ENCODE results near the gene LENG8.
"Not testable (repeated sequence)": the region's sequence is repeated elsewhere in the genome, so short reads cannot be mapped to it uniquely, and the experiment has no call there.

The LENG8 gene

GRCh38 chr19:54489341-54489740 lies 40.3 kb downstream of the LENG8 start:
- DNase-seq, result no peak

- no peak for DNase-seq
Observed at GRCh38 chr19:54489766-54490165, 40.8 kb downstream of the LENG8 start.

- DNase-seq, result no peak
Observed at GRCh38 chr19:54492568-54492967, 43.6 kb downstream of the LENG8 start.

GRCh38 chr19:54493056-54493455 lies 44.1 kb downstream of the LENG8 start:
- not testable (repeated sequence) for DNase-seq

GRCh38 chr19:54493967-54494585 lies 45.1 kb downstream of the LENG8 start:
- no peak for DNase-seq

- not testable (repeated sequence) for DNase-seq
Observed at GRCh38 chr19:54495284-54495683, 46.3 kb downstream of the LENG8 start.

- DNase-seq, result peak; percentile 22
Observed at GRCh38 chr19:54497747-54498450, 48.9 kb downstream of the LENG8 start.

GRCh38 chr19:54498451-54498772 lies 49.4 kb downstream of the LENG8 start:
- not testable (repeated sequence) for DNase-seq

- peak; percentile 50 for DNase-seq
Observed at GRCh38 chr19:54502518-54503048, 53.6 kb downstream of the LENG8 start, which contains the start of gene LAIR2. LAIR2 (plus strand) TSS chr19:54502831; CDS start chr19:54502919, 88 bp downstream.

- DNase-seq, result not testable (repeated sequence)
Observed at GRCh38 chr19:54505542-54505941, 56.5 kb downstream of the LENG8 start.

GRCh38 chr19:54506079-54506478 lies 57.1 kb downstream of the LENG8 start:
- DNase-seq, result no peak

- DNase-seq, result not testable (repeated sequence)
Observed at GRCh38 chr19:54507038-54507717, 58.2 kb downstream of the LENG8 start.

GRCh38 chr19:54507824-54508223 lies 58.8 kb downstream of the LENG8 start:
- no peak for DNase-seq

- not testable (repeated sequence) for DNase-seq
Observed at GRCh38 chr19:54508487-54508886, 59.5 kb downstream of the LENG8 start.

GRCh38 chr19:54509200-54509940 lies 60.4 kb downstream of the LENG8 start:
- DNase-seq, result not testable (repeated sequence)
